SH-SY5Y (cell line): Measurements from ENCODE around the gene ETV6.

Experiments
- GATA2 ChIP-seq: IDR thresholded peaks from 2 replicates; pipeline ENCODE4 v1.6.1; 2011; ENCODE audit warnings: mild to moderate bottlenecking, low read depth, low read length
- GATA3 ChIP-seq: IDR thresholded peaks from 2 replicates; pipeline ENCODE4 v1.6.1; 2011; ENCODE audit warnings: low read depth, mild to moderate bottlenecking, low read length, moderate library complexity

The ETV6 gene

GRCh38 chr12:11761869-11762567, 112.5 kb downstream of the ETV6 start:
- no peak for TF ChIP-seq GATA2
- no peak for TF ChIP-seq GATA3

GRCh38 chr12:11762723-11763326, 113.4 kb downstream of the ETV6 start:
- TF ChIP-seq GATA3, result no peak
- TF ChIP-seq GATA2, result no peak

GRCh38 chr12:11763760-11764520, 114.5 kb downstream of the ETV6 start:
- TF ChIP-seq GATA2, result no peak
- TF ChIP-seq GATA3, result no peak

GRCh38 chr12:11764837-11765236, 115.4 kb downstream of the ETV6 start:
- TF ChIP-seq GATA3 (no peak), GATA2 (no peak)

- no peak for TF ChIP-seq GATA2
- no peak for TF ChIP-seq GATA3
Measured at GRCh38 chr12:11765421-11765816, 115.9 kb downstream of the ETV6 start.

- TF ChIP-seq GATA3 (no peak), GATA2 (no peak)
Measured at GRCh38 chr12:11765817-11766794, 116.6 kb downstream of the ETV6 start.

GRCh38 chr12:11767029-11767724, 117.7 kb downstream of the ETV6 start:
- TF ChIP-seq GATA2 (no peak), GATA3 (no peak)

GRCh38 chr12:11767798-11768197, 118.3 kb downstream of the ETV6 start:
- TF ChIP-seq GATA3 (no peak), GATA2 (no peak)

GRCh38 chr12:11768233-11768965, 118.9 kb downstream of the ETV6 start:
- TF ChIP-seq GATA2, result no peak
- no peak for TF ChIP-seq GATA3

- no peak for TF ChIP-seq GATA3
- no peak for TF ChIP-seq GATA2
Measured at GRCh38 chr12:11769723-11770514, 120.4 kb downstream of the ETV6 start.

- TF ChIP-seq GATA3 (no peak), GATA2 (no peak)
Measured at GRCh38 chr12:11771356-11771755, 121.9 kb downstream of the ETV6 start.

GRCh38 chr12:11771895-11772502, 122.5 kb downstream of the ETV6 start:
- TF ChIP-seq GATA2 (no peak), GATA3 (no peak)
